PC-3 (cell line): ENCODE results near the gene DENND1B. TPM values are rescaled to one million over a fixed set of nuclear protein-coding genes. Genes with fewer than 3 reads are reported as not detected.

Source experiments
- ATAC-seq: fragments of 200-7000 bp; cut with Tn5 transposase; 2 replicates; pipeline ENCODE4 v1.9.1; 2020; ENCODE audit warnings: mild to moderate bottlenecking, moderate library complexity
- BruUV-seq: library from RNA; stranded (reverse); fragments of 400-500 nt; replicated peaks from 2 replicates; lab custom pipeline; 2021; lab: Mats Ljungman, UMichigan
- CTCF ChIA-PET: fragments of 300-600 bp; sonication (Branson Sonifier 250); formaldehyde crosslinking; loops from one replicate; lab custom pipeline; 2022; ENCODE audit warnings: antibody characterized with exemption; lab: Charles Lee
- POLR2A ChIA-PET: fragments of 300-600 bp; sonication (Branson Sonifier 250); formaldehyde crosslinking; loops from one replicate; lab custom pipeline; 2022; ENCODE audit warnings: antibody characterized with exemption; ENCODE audit not compliant: unreplicated experiment; lab: Charles Lee
- DNase-seq: peaks from one replicate; pipeline ENCODE4 v3.0.0-alpha.2; 2015
- H2AFZ ChIP-seq: fragments of 300-600 bp; sonication (generic); 2 replicates; pipeline ENCODE4 v1.6.0; 2016; ENCODE audit warnings: antibody characterized with exemption, low read length
- H3F3A ChIP-seq: fragments of 300-600 bp; sonication (generic); one replicate; pipeline ENCODE4 v1.6.0; 2017; ENCODE audit warnings: antibody characterized with exemption, low read length, control low read depth, mild to moderate bottlenecking; ENCODE audit not compliant: unreplicated experiment
- H3K27ac ChIP-seq: fragments of 300-600 bp; sonication (generic); 2 replicates; pipeline ENCODE4 v1.5.1; 2016; ENCODE audit warnings: mild to moderate bottlenecking, low read length
- H3K27me3 ChIP-seq: fragments of 300-600 bp; sonication (generic); 2 replicates; pipeline ENCODE4 v1.6.1; 2016; ENCODE audit warnings: low read length, mixed read lengths
- H3K36me3 ChIP-seq: fragments of 300-600 bp; sonication (generic); 2 replicates; pipeline ENCODE4 v1.6.1; 2016; ENCODE audit warnings: low read depth, mixed run types, low read length, mixed read lengths
- H3K4me1 ChIP-seq: fragments of 300-600 bp; sonication (generic); 2 replicates; pipeline ENCODE4 v1.5.1; 2016; ENCODE audit warnings: low read length; ENCODE audit not compliant: insufficient read depth
- H3K4me2 ChIP-seq: fragments of 300-600 bp; sonication (generic); 2 replicates; pipeline ENCODE4 v1.6.0; 2016; ENCODE audit warnings: low read length
- H3K4me3 ChIP-seq: fragments of 300-600 bp; sonication (generic); 2 replicates; pipeline ENCODE4 v1.5.1; 2016; ENCODE audit warnings: mild to moderate bottlenecking, low read length, mixed read lengths
- H3K79me2 ChIP-seq: fragments of 300-600 bp; sonication (generic); 2 replicates; pipeline ENCODE4 v1.6.1; 2017; ENCODE audit warnings: low read length, mixed read lengths
- H3K9ac ChIP-seq: fragments of 300-600 bp; sonication (generic); 2 replicates; pipeline ENCODE4 v1.6.0; 2016; ENCODE audit warnings: mild to moderate bottlenecking, low read length
- H3K9me2 ChIP-seq: fragments of 300-600 bp; sonication (generic); replicated peaks from 2 replicates; pipeline ENCODE4 v1.6.1; 2016; ENCODE audit warnings: mixed run types, low read length, mixed read lengths
- H3K9me3 ChIP-seq: fragments of 300-600 bp; sonication (generic); 2 replicates; pipeline ENCODE4 v1.6.1; 2016; ENCODE audit warnings: low read length, mixed read lengths
- H4K20me1 ChIP-seq: fragments of 300-600 bp; sonication (generic); 2 replicates; pipeline ENCODE4 v1.6.1; 2016; ENCODE audit warnings: low read length, mixed read lengths
- CTCF ChIP-seq: fragments of 300-600 bp; sonication (generic); conservative IDR thresholded peaks from 2 replicates; pipeline ENCODE4 v1.5.1; 2017; ENCODE audit warnings: antibody characterized with exemption, low read depth, mild to moderate bottlenecking, low read length
- EZH2 ChIP-seq: fragments of 300-600 bp; sonication (generic); IDR thresholded peaks from one replicate; pipeline ENCODE4 v1.6.1; 2017; ENCODE audit warnings: antibody characterized with exemption, mild to moderate bottlenecking, low read length; ENCODE audit not compliant: unreplicated experiment
- EZH2phosphoT487 ChIP-seq: fragments of 300-600 bp; sonication (generic); IDR thresholded peaks from 2 replicates; pipeline ENCODE4 v1.6.1; 2018; ENCODE audit warnings: mild to moderate bottlenecking, antibody characterized with exemption, low read length, borderline replicate concordance
- intact Hi-C: fragments of 100-400 bp; cut with micrococcal nuclease; formaldehyde crosslinking; loops from 2 replicates; pipeline ENCODE4 v1.9.0; 2023
- total RNA-seq: library from RNA; depleted of rRNA; stranded (reverse); fragments of >200 nt; gene quantifications from 2 replicates; pipeline ENCODE4 v1.2.3, GENCODE V29; 2014

Gene DENND1B
- total RNA-seq, 1 experiment from 2014 or later, result 7.4 TPM

DNA sequence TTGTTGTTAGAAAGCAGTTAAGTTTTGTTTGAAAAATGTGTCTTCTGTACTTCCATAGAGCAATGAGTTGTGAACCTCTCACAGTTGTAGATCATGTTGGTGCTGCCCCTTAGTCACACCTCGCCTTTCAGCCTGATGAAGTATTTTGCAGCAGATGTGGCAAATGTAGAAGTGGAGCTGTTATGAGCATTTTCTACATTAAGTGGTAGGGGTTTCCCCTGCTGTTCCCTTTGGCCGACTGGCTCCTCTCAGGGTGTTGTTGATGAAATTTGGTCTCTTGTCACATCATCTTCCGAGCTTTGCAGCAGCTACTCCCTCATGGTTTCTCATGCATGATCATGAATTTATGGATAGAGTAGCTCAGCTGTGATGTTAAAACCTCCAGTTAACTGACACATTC, 33.6 kb upstream of the DENND1B start:
- Histone ChIP-seq H3K27ac (no peak overlapping the region), H2AFZ (no peak overlapping the region), H3K9me3 (no peaks in the 10 kb centered on the region), H3F3A (no peaks in the 10 kb centered on the region), H3K79me2 (no peaks in the 10 kb centered on the region), H3K4me3 (no peak overlapping the region), H3K27me3 (no peaks in the 10 kb centered on the region), H3K4me2 (no peak overlapping the region), H3K9me2 (no peaks in the 10 kb centered on the region), H3K9ac (no peak overlapping the region), H4K20me1 (no peaks in the 10 kb centered on the region), H3K36me3 (no peaks in the 10 kb centered on the region), H3K4me1 (no peaks in the 10 kb centered on the region)
- TF ChIP-seq EZH2, result no peak
- TF ChIP-seq EZH2phosphoT487, result no peak
- no peak for TF ChIP-seq CTCF
- POLR2A ChIA-PET, result interaction anchor here (0.7 kb wide), 1 partner anchor 90 kb away, joined by 3 read pairs; no protein-coding TSS in a partner anchor
- ATAC-seq, result no peak
- CTCF ChIA-PET, result no interaction called here
- no TSS peak for BruUV-seq
- intact Hi-C loops, result no loop called here
- no peak for DNase-seq

- no peak overlapping the region for H3K27ac ChIP-seq
- H3K36me3 ChIP-seq, result no peaks in the 10 kb centered on the region
- POLR2A ChIA-PET, result no interaction called here
- H4K20me1 ChIP-seq, result no peaks in the 10 kb centered on the region
- no peaks in the 10 kb centered on the region for H3K27me3 ChIP-seq
- no peak overlapping the region for H2AFZ ChIP-seq
- no peaks in the 10 kb centered on the region for H3K79me2 ChIP-seq
- BruUV-seq, result no TSS peak
- CTCF ChIA-PET, result no interaction called here
- no peaks in the 10 kb centered on the region for H3F3A ChIP-seq
- no peaks in the 10 kb centered on the region for H3K9me2 ChIP-seq
- H3K4me3 ChIP-seq, result no peak overlapping the region
- intact Hi-C loops, result no loop called here
- H3K4me2 ChIP-seq, result no peak overlapping the region
- no peaks in the 10 kb centered on the region for H3K9me3 ChIP-seq
- no peaks in the 10 kb centered on the region for H3K4me1 ChIP-seq
- no peak for DNase-seq
- no peak for TF ChIP-seq CTCF
- no peak for TF ChIP-seq EZH2phosphoT487
- H3K9ac ChIP-seq, result no peak overlapping the region
- ATAC-seq, result peak; percentile 33; the same call in 1 of the 2 replicates
These were observed 32.6 kb upstream of the DENND1B start for GRCh38 chr1:197807739-197808453.

DNA sequence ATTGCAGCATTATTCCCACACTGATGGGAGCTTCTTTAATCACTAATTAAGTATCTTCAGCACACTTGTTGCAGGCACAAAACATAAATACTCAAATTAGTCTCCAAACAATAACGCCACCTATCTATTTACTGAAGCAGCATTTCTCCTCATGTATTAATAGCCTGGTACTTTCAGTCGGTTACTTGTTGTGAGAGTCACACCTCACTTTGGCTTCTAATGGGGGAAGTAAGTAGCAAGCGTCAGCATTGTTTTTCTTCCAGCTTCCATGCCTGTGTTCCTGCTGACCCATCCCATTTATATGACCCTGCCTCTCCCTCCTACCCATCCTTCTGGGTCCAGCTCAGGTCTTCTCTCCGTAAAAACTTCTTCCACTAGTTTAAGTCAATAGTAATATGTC, 31.9 kb upstream of the DENND1B start:
- no peak overlapping the region for H2AFZ ChIP-seq
- no peaks in the 10 kb centered on the region for H3K36me3 ChIP-seq
- no peak for TF ChIP-seq EZH2
- TF ChIP-seq CTCF, result no peak
- no peak for TF ChIP-seq EZH2phosphoT487
- H3K9me2 ChIP-seq, result no peaks in the 10 kb centered on the region
- no peaks in the 10 kb centered on the region for H3K79me2 ChIP-seq
- H3K9ac ChIP-seq, result no peak overlapping the region
- H4K20me1 ChIP-seq, result no peaks in the 10 kb centered on the region
- no peak overlapping the region for H3K27ac ChIP-seq
- no peak overlapping the region for H3K4me2 ChIP-seq
- POLR2A ChIA-PET, result no interaction called here
- H3K4me3 ChIP-seq, result no peak overlapping the region
- H3K4me1 ChIP-seq, result no peaks in the 10 kb centered on the region
- DNase-seq, result no peak
- no peak for ATAC-seq
- intact Hi-C loops, result no loop called here
- BruUV-seq, result no TSS peak
- no peaks in the 10 kb centered on the region for H3F3A ChIP-seq
- CTCF ChIA-PET, result no interaction called here
- no peaks in the 10 kb centered on the region for H3K9me3 ChIP-seq
- no peaks in the 10 kb centered on the region for H3K27me3 ChIP-seq
